Measurements from ENCODE around the gene ATXN7L1. TPM values are rescaled to one million over a fixed set of nuclear protein-coding genes. Genes with fewer than 3 reads are reported as not detected.

The ATXN7L1 gene
- polyA plus RNA-seq, 1 of the 3 experiments (the other 2 are of a cell fraction) = 6.0 TPM

DNA sequence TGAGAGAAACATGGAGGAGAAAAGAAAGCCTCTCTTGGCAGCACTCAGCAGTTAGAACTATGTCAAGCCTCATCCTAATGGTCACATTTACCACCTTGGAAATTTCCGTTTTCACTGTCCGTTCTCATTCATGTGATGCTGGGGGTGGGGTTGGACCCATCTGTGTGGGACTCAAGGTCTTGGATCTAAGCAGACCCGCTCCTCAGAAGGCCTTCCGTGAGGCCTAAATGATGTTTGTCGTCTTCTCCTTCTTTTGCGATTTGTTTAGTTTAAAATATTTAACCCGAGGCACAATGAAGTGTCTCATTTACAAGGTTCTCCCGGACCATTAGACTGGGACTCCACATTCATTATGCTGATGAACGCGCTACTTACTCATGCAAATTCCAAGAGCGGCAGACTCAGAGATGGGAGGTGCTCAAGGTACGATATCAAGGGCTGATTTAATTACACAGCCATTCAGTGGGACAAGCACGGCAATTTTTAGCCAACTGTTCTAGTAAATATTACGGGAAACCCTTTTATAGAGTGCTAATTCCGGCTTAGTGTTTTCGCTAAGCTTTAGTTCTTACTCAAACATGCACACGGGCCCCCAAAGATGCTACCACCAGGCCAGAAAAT, 186.0 kb downstream of the ATXN7L1 start:
- POLR2A ChIA-PET = no interaction called here
- Histone ChIP-seq H2AFZ (ENCODE audit: low read depth) (no peak overlapping the region), H3K4me3 (ENCODE audit: low read depth in 2 of 2, low read length in 1 of 2) (no peak overlapping the region), H3F3A (replicated peaks; ENCODE audit: insufficient read depth) (no peaks in the 10 kb centered on the region), H3K9me2 (no peaks in the 10 kb centered on the region), H3K9ac (no peak overlapping the region), H3K4me2 (no peak overlapping the region), H3K9me3 (no peaks in the 10 kb centered on the region), H3K36me3 (replicated peaks in 1 of 2; ENCODE audit: control insufficient read depth in 1 of 2, insufficient read depth in 2 of 2, low read length in 1 of 2) (no peaks in the 10 kb centered on the region), H3K4me1 (ENCODE audit: control insufficient read depth in 1 of 2, insufficient read depth in 2 of 2, low read depth in 1 of 2, low read length in 1 of 2) (peaks cover 0 to 16% of the 10 kb centered on the region in 2 experiments; a peak in 1 of 4 replicates), H4K20me1 (ENCODE audit: insufficient read depth) (no peaks in the 10 kb centered on the region), H3K27me3 (ENCODE audit: insufficient read depth) (no peaks in the 10 kb centered on the region), H3K79me2 (ENCODE audit: insufficient read depth) (no peaks in the 10 kb centered on the region), H3K27ac (ENCODE audit: low read depth in 2 of 2, low read length in 1 of 2) (no peak overlapping the region)
- no peak for TF ChIP-seq RXRA (IDR thresholded peaks at IDR 0.05; ENCODE audit: borderline replicate concordance, low read depth)
- no peak for TF ChIP-seq TEAD4 (IDR thresholded peaks at IDR 0.05; ENCODE audit: borderline replicate concordance, insufficient read depth)
- TF ChIP-seq MXI1 (IDR thresholded peaks at IDR 0.05; ENCODE audit: low read depth, low read length) = no peak
- no peak for TF ChIP-seq GABPA (IDR thresholded peaks at IDR 0.05; ENCODE audit: low read depth)
- TF ChIP-seq SIN3A (IDR thresholded peaks at IDR 0.05; ENCODE audit: borderline replicate concordance, low read depth, low read length) = no peak
- no peak for TF ChIP-seq RAD21 (IDR thresholded peaks at IDR 0.05; ENCODE audit: low read length)
- no peak for TF ChIP-seq SMC3 (IDR thresholded peaks at IDR 0.05; ENCODE audit: low read depth, low read length)
- CTCF ChIA-PET = interaction anchor here (1.3 to 1.5 kb wide), 3 partner anchors 17 to 47 kb away, joined by 3 to 5 read pairs (median 3); no protein-coding TSS in a partner anchor
- 93% methylated on average over 17 of the region's 17 CpGs for WGBS (ENCODE audit: low lambda C conversion rate)
- DNase-seq = no peak

DNA sequence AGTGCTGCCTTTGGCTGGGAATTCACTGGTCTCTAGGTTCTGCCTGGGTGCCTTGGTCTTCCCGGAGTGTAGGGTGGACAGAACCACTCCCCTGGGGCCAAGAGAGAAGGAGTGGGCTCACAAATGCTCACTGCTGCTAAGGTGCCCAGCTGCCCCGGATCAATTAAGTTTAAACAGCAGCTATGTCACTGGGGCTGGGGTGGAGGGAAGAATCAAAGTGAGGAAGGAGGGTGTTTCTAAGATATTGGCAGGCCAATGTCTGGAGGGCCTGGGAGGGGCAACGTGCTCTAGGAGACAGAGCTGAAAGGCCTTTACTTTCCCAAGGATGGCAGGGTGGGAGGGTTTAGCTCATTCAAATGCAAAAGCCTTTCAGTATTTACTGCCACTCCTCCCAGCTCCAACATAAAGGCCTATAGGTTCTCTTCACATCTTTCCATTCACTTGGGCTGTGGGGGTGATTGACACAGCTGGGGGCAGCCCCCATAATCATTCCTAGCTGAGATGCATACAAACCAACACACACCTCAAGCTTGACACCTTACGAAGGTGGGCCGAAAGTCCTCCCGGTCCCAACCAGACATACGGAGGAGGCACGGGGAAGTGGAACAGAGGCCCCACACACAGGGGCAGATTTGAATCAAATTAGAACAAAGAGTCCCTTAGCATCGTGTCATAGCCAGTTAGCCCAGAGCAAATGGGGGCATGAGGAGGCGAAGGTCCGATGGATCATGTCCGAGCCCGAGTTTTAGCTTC, 187.2 kb downstream of the ATXN7L1 start:
- POLR2A ChIA-PET = no interaction called here
- H3K4me2 ChIP-seq = no peak overlapping the region
- 81% methylated on average over 13 of the region's 13 CpGs for WGBS (ENCODE audit: low lambda C conversion rate)
- no peak overlapping the region for H3K4me3 ChIP-seq (ENCODE audit: low read depth in 2 of 2, low read length in 1 of 2)
- H3K79me2 ChIP-seq (ENCODE audit: insufficient read depth) = no peaks in the 10 kb centered on the region
- H3K9me3 ChIP-seq = no peaks in the 10 kb centered on the region
- H3K27me3 ChIP-seq (ENCODE audit: insufficient read depth) = no peaks in the 10 kb centered on the region
- peaks cover 0 to 16% of the 10 kb centered on the region in 2 experiments; a peak in 1 of 4 replicates for H3K4me1 ChIP-seq (ENCODE audit: control insufficient read depth in 1 of 2, insufficient read depth in 2 of 2, low read depth in 1 of 2, low read length in 1 of 2)
- CTCF ChIA-PET = interaction anchor here (0.5 to 2.0 kb wide), 11 partner anchors 12 to 682 kb away, joined by 3 to 6 read pairs (median 4); no protein-coding TSS in a partner anchor
- H3K9ac ChIP-seq = no peak overlapping the region
- no peaks in the 10 kb centered on the region for H3F3A ChIP-seq (replicated peaks; ENCODE audit: insufficient read depth)
- H2AFZ ChIP-seq (ENCODE audit: low read depth) = no peak overlapping the region
- no peaks in the 10 kb centered on the region for H3K36me3 ChIP-seq (replicated peaks in 1 of 2; ENCODE audit: control insufficient read depth in 1 of 2, insufficient read depth in 2 of 2, low read length in 1 of 2)
- H4K20me1 ChIP-seq (ENCODE audit: insufficient read depth) = no peaks in the 10 kb centered on the region
- no peaks in the 10 kb centered on the region for H3K9me2 ChIP-seq
- peak; percentile 43 for DNase-seq
- H3K27ac ChIP-seq (ENCODE audit: low read depth in 2 of 2, low read length in 1 of 2) = peak overlapping the region in 1 of 2 experiments; percentile 39; a peak in 2 of 4 replicates
- TF ChIP-seq SIN3A (IDR thresholded peaks at IDR 0.05; ENCODE audit: borderline replicate concordance, low read depth, low read length) = no peak
- TF ChIP-seq TCF12 (IDR thresholded peaks at IDR 0.05) = no peak
- TF ChIP-seq FOXM1 (IDR thresholded peaks at IDR 0.05; ENCODE audit: low read depth) = no peak
- TF ChIP-seq TEAD4 (IDR thresholded peaks at IDR 0.05; ENCODE audit: borderline replicate concordance, insufficient read depth) = no peak
- no peak for TF ChIP-seq RAD21 (IDR thresholded peaks at IDR 0.05; ENCODE audit: low read length)
- TF ChIP-seq, protein P1, sequence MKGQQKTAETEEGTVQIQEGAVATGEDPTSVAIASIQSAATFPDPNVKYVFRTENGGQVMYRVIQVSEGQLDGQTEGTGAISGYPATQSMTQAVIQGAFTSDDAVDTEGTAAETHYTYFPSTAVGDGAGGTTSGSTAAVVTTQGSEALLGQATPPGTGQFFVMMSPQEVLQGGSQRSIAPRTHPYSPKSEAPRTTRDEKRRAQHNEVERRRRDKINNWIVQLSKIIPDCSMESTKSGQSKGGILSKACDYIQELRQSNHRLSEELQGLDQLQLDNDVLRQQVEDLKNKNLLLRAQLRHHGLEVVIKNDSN (IDR thresholded peaks at IDR 0.05; ENCODE audit: borderline replicate concordance, low read depth) = no peak
- TF ChIP-seq ELF1 (IDR thresholded peaks at IDR 0.05) = no peak
- TF ChIP-seq FOSL2 (IDR thresholded peaks at IDR 0.05; ENCODE audit: borderline replicate concordance, low read depth) = no peak
- TF ChIP-seq EP300 (IDR thresholded peaks at IDR 0.05; ENCODE audit: borderline replicate concordance in 1 of 2, low read depth in 1 of 2, low read length in 1 of 2) = no peak
- TF ChIP-seq, protein P2, sequence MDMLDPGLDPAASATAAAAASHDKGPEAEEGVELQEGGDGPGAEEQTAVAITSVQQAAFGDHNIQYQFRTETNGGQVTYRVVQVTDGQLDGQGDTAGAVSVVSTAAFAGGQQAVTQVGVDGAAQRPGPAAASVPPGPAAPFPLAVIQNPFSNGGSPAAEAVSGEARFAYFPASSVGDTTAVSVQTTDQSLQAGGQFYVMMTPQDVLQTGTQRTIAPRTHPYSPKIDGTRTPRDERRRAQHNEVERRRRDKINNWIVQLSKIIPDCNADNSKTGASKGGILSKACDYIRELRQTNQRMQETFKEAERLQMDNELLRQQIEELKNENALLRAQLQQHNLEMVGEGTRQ (IDR thresholded peaks at IDR 0.05; ENCODE audit: borderline replicate concordance, low read depth, low read length) = no peak
- TF ChIP-seq TAF1 (IDR thresholded peaks at IDR 0.05; ENCODE audit: borderline replicate concordance, low read depth, low read length) = no peak
- TF ChIP-seq, protein P3, sequence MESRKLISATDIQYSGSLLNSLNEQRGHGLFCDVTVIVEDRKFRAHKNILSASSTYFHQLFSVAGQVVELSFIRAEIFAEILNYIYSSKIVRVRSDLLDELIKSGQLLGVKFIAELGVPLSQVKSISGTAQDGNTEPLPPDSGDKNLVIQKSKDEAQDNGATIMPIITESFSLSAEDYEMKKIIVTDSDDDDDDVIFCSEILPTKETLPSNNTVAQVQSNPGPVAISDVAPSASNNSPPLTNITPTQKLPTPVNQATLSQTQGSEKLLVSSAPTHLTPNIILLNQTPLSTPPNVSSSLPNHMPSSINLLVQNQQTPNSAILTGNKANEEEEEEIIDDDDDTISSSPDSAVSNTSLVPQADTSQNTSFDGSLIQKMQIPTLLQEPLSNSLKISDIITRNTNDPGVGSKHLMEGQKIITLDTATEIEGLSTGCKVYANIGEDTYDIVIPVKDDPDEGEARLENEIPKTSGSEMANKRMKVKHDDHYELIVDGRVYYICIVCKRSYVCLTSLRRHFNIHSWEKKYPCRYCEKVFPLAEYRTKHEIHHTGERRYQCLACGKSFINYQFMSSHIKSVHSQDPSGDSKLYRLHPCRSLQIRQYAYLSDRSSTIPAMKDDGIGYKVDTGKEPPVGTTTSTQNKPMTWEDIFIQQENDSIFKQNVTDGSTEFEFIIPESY (IDR thresholded peaks at IDR 0.05; ENCODE audit: borderline replicate concordance, low read depth) = no peak
- TF ChIP-seq GATA2 (CRISPR knock-in tag; IDR thresholded peaks at IDR 0.05) = no peak
- no peak for TF ChIP-seq CHD2 (IDR thresholded peaks at IDR 0.05; ENCODE audit: low read length, partially characterized antibody)

All from SK-N-SH (cell line).